HG03520 (cell line): ENCODE data around the gene PRR14L.
A peak's percentile ranks its signal among the peaks of the same experiment; 100 is the strongest.
"Not testable (repeated sequence)": the region's sequence is repeated elsewhere in the genome, so short reads cannot be mapped to it uniquely, and the experiment has no call there.

ENCODE experiments used
- ATAC-seq: cut with Tn5 transposase; IDR thresholded peaks from one replicate; pipeline ENCODE4 v1.9.1; 2021; ENCODE audit warnings: mild to moderate bottlenecking, moderate library complexity; ENCODE audit not compliant: unreplicated experiment

Gene PRR14L

DNA sequence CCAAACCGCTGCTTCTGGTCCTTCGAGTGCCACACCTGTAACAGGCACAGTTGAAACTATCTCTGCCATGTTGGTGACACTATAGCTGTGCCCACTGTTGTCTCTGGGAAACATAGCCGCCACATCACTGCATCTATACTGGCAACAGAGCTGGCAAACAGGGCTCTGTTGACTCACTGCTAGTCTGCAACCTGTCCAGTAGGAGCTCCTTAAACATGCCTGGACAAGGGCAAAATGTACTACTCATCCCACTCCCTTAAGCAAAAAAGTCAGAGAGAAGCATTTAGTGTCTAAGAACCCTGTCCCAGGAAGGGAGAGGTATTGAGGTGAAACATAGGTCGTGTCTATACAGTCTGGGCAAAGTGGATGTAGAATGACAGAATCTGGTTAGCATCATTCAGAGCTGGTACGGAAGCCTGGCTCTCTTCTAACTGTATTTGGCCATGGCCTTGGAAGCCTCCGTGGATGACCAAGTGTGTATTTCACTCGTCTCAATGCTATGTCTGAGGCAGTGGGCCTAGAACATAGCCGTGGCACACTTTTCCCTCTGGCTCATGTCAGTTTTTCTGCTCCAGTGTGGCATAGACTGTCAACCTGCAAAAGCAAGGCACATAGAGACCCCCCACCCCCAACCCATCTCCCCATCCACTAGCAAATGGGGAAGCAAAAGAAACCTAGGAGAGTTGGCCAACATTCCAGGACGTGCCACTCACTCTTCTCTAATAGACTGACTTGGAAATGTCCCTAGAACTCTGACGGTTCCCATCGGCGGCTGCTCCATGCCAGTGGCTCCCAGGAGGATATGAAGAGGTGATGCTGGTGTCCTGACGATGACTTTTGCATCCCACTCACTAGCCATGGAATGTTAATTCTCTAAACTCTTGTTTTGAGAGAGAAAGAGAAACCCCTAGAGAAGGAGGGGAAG, 66.5 kb downstream of the PRR14L start:
- ATAC-seq: no peak

DNA sequence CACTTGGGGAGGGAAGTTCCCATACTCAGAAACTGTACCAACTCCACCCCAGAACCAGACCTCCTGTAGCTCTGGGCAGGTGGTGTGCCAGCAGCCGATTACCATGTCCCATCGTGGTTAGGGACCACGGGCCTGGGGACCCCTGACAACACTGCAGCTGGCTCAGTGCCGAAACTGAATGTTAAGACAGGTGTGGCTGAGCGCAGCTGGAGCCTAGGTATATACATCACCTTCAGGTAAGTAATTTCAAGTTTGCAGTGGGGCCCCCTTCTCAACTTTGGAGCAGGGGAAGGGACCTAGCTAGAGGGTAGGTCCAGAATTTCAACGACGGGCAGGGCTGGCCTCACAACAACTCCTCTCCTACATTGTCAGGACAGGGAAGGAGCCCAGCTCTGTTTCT, 67.2 kb downstream of the PRR14L start:
- ATAC-seq: no peak

DNA sequence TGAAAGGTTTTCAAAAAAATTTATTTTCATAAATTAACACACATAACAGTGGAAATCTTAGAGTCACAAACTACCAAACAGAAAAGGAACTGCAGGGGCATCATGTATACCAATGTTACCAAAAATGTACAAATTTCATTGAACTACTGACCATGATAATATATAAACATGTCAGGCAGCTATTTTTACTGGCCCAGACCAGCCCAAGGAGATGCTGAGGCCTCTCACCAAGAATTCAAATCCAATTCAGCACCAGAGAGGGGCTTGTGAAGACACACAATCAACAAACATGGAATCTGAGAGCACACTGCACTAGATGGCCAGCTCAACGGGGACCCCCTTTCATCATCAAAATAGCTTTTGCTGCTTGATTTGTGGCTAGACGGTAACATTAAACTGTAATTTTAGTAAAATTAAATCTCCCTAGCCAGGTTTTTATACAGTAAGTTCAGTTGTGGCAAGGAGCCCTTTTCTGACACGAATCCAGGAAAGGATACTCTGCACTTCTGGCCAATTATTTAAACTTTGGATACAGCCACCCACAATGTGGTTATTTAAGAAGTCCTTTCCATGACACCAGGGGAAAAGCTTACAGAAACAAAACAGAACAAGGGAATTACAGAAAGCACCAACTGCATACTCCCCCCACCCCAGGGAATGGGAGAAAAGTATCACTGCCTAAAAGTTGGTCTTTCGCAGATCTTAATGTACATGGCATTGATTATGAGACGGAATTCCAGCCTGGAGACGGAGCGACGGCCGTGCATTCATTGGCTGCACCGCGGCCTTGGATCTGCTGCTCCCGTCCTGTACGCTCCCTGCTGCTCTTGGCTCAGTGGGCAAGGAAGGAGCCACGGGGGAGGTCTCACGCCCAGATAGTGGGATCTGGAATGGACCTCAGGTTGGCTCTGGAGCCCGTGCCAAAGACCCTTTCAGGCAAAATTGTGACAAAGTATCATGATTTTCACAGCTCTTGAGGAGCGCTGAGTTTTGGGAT, 68.3 kb downstream of the PRR14L start:
- ATAC-seq: no peak

DNA sequence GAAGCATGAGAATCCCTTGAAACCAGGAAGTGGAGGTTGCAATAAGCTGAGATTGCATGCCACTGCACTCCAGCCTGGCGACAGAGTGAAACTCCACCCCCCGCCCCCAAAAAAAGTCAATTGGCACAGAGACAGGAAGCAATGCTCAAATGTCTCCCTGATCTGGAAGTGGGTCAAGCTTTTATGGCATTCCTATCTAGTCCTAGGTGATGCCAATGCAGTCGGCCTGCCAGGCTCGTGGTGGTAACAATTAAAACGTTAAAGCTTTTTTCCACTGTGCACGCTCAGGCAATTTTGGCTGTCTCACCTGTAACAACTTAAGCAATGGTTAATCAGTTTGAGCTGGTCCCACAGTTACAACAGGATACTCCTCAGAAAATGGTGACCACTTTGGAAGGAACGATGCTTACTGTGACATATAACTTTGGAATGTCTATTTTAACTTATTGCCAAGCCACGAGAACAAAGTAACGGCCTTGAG, 69.0 kb downstream of the PRR14L start:
- no peak for ATAC-seq

GRCh38 chr22:31678748-31679147, 71.2 kb downstream of the PRR14L start:
- no peak for ATAC-seq

DNA sequence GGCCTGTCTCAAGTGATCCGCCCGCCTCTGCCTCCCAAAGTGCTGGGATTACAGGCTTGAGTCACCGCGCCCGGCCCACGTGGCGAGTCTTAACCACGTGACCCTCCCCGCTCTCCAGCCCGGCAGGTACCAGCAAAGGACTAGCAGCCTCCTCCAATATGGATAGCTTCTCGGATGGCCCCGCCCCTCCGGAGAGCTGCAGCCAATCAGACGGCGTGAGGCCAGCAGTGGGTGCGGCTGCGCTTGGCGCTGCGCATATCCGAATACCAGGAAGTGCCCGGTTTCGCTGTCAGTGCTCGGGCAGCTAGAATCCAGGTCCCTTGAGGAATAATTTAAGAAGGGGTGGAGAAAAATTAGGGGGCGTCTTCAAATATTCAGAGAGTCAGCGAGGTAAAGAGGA, 73.2 kb downstream of the PRR14L start:
- ATAC-seq: peak; percentile 88

- not testable (repeated sequence) for ATAC-seq
Observed at GRCh38 chr22:31674219-31674618, 75.7 kb downstream of the PRR14L start.

- not testable (repeated sequence) for ATAC-seq
Observed at GRCh38 chr22:31668849-31669248, 81.1 kb downstream of the PRR14L start.

DNA sequence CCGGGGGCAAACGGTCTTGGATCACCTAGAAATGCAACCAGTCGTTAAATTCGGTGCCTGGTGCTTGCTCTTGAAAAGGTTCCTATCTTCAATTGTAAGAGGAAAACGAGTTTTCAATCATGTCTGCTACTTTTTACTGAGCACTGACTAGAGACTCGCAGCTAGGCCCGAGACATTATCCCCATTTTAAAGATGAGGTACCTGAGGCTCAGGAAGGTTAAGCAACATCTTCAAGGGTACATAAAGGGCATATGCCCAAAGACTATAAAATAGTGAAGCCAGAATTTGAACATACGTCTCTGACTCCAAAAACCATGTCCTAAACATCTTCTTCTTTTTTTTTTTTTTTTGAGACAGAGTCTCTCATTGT, 87.3 kb downstream of the PRR14L start:
- ATAC-seq: no peak

DNA sequence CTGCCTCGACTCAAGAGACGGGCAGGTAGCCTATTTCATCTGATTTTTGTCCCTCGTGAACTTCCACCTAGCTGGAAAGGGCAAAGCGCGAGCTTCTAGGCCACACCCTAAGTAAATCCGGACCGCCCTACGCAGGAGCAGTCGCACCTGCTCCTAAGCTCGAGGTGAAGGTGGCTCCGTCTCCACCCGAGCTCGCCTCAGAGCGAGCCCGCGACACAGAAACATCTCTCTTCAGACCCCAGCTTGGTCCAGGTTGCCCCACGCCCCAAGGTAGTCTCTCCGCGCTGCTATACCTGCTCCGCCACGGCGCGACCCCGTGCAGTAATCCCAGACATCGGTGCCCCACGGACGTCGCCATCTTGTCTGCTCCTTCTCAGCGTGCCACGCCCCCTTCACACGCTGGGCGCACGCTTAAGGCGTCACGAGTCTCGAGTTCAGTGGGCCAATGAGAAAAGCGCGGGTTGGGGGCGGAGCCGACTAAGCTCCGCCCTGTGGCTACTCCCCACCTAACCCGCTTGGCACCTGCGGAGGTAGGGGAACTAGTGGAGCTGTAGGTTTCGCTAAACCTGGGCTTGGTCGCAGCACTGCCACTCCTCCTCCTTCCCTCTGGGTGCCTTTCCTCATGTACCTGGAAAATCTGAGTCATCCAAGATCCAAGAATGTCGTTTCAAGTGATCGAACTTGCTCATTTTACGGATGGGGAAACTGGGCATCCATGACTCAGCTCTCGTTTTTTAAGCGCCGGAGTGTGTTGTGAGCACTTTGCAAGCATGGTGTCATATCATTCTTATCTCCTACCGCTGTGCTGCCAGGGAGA, 87.9 kb downstream of the PRR14L start, which contains the start of gene PISD:
Gene PISD, minus strand, starts transcription at position 365 of the 817 bp plus-strand sequence. Its CDS starts 7 bp downstream, at position 358.
- peak; percentile 78 for ATAC-seq

DNA sequence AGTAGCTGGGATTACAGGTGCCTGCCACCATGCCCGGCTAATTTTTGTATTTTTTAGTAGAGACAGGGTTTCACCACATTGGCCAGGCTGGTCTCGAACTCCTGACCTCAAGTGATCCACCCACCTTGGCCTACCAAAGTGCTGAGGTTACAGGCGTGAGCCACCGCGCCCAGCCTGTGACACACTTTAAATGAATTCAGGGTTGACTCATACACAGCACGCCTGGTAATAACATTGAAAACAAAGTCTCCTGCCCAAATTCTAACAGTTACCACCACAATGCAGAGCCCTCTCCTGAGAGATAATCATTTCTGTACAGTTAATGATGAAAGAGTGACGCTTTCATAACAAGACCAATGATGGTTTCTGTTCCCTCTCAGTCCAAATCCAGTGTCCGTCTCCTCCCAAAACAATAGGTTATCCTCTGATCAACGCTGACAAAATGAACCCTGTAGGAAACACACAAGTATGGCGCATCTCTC, 89.0 kb downstream of the PRR14L start:
- ATAC-seq: not testable (repeated sequence)

- ATAC-seq: no peak
Observed at GRCh38 chr22:31659246-31659645, 90.7 kb downstream of the PRR14L start.

- no peak for ATAC-seq
Observed at GRCh38 chr22:31654408-31654807, 95.5 kb downstream of the PRR14L start.

DNA sequence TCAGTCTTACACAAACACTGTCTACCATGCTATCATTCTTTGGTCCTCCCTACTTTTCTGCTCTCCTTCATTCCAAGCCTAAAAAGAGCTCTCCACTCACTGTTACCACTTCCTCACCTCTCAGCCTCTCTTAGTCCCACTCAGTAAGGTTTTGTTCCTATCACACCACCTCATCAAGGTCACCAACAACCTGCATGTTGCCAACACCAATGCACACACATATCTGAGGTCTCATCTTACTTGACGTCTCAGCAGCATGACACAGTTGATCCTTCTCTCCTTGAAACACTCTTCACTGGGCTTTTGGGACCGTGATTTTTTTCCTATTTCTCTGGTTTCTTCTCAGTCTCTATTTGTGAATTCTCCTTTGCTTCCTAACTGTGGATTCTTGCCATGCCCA, 96.0 kb downstream of the PRR14L start:
- no peak for ATAC-seq

GRCh38 chr22:31652911-31653684, 96.8 kb downstream of the PRR14L start:
- ATAC-seq: no peak

GRCh38 chr22:31652088-31652487, 97.8 kb downstream of the PRR14L start:
- no peak for ATAC-seq

GRCh38 chr22:31651664-31652063, 98.3 kb downstream of the PRR14L start:
- ATAC-seq: no peak

DNA sequence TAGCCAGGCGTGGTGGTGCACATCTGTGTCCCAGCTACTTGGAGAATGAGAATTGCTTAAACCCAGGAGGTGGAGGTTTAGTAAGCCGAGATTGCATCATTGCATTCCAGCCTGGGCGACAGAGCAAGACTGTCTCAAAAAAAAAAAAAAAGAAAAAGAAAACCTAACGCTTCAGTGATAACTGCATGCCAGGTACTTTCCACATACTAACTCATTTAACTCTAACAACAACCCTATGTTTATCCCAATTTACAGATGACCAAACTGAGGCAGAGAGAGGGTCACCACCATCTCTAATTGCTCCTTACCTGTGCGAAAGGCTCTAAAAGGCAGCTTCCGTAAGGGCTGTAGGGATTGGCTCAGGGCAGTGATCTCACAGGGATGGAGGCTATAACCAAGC, 99.5 kb downstream of the PRR14L start:
- ATAC-seq: no peak

- ATAC-seq: no peak
Observed at GRCh38 chr22:31647523-31648320, 102.2 kb downstream of the PRR14L start.
